Lung (tissue), 12 donors: Measurements from ENCODE around the gene APPL2. TPM values are rescaled to one million over a fixed set of nuclear protein-coding genes. Genes with fewer than 3 reads are reported as not detected.

ENCODE experiments used
- ATAC-seq: fragments of 200-7000 bp; cut with Tn5 transposase; one replicate; pipeline ENCODE4 v1.9.1; 2020; ENCODE audit warnings: moderate number of reproducible peaks; ENCODE audit not compliant: insufficient read depth, low FRiP score
- DNase-seq, 3 donors: peaks; one replicate each; pipeline ENCODE4 v3.0.0-alpha.2; 2013 to 2017
- H3K27ac ChIP-seq, 2 donors: one replicate each; pipeline ENCODE4 v1.5.1; 2013; ENCODE audit warnings: mild to moderate bottlenecking in 2 of 2, moderate library complexity in 2 of 2, control low read depth in 1 of 2, inconsistent platforms in 1 of 2, low read depth in 1 of 2, low read length in 1 of 2
- H3K27me3 ChIP-seq, 3 donors: one replicate each; pipeline ENCODE4 v1.5.1; 2013; ENCODE audit warnings: low read length in 2 of 3; ENCODE audit not compliant: control insufficient read depth in 3 of 3, insufficient read depth in 3 of 3
- H3K36me3 ChIP-seq, 4 donors: one replicate each; pipeline ENCODE4 v1.5.1; 2013; ENCODE audit warnings: low read length in 4 of 4, mild to moderate bottlenecking in 1 of 4, moderate library complexity in 1 of 4; ENCODE audit not compliant: control insufficient read depth in 4 of 4, insufficient read depth in 4 of 4
- H3K4me1 ChIP-seq, 5 donors: one replicate each; pipeline ENCODE4 v1.5.1; 2013; ENCODE audit warnings: low read length in 5 of 5, mild to moderate bottlenecking in 2 of 5, moderate library complexity in 1 of 5; ENCODE audit not compliant: control insufficient read depth in 5 of 5, insufficient read depth in 5 of 5
- H3K4me3 ChIP-seq: one replicate; pipeline ENCODE4 v1.5.1; 2013; ENCODE audit warnings: mild to moderate bottlenecking, control low read depth, moderate library complexity
- H3K9ac ChIP-seq, 2 donors: one replicate each; pipeline ENCODE4 v1.5.1; 2013; ENCODE audit warnings: low read length in 2 of 2, control low read depth in 1 of 2; ENCODE audit not compliant: insufficient read depth in 1 of 2
- H3K9me3 ChIP-seq, 4 donors: one replicate each; pipeline ENCODE4 v1.5.1; 2013; ENCODE audit warnings: low read length in 3 of 4, mild to moderate bottlenecking in 1 of 4, moderate library complexity in 1 of 4; ENCODE audit not compliant: control insufficient read depth in 4 of 4, insufficient read depth in 3 of 4
- CTCF ChIP-seq: IDR thresholded peaks from 2 replicates; pipeline ENCODE4 v1.5.1; 2012; ENCODE audit warnings: mild to moderate bottlenecking; ENCODE audit errors: control extremely low read depth, extremely low read depth
- WGBS, 2 donors: extraction: QIAGEN DNeasy Blood & Tissue Kit; methylation state at CpG; one replicate each; pipeline ENCODE4 v1.1.7; 2013; 5-methylcytosine and 5-hydroxymethylcytosine counted together
- polyA plus RNA-seq, 2 donors: library from polyadenylated mRNA; stranded (reverse); fragments of 200-250 nt; gene quantifications; one replicate each; pipeline ENCODE4 v1.2.1, GENCODE V29; 2013
- total RNA-seq, 2 donors: library from RNA; depleted of rRNA in 1 of 2; stranded (reverse); fragments of >200 nt in 1 of 2; gene quantifications; one replicate each; pipeline ENCODE4 v1.2.1, GENCODE V29; 2014 to 2021
- donor health status: control.
- donor health status: control.
- donor health status: Bipolar disorder and iron deficiency.
- donor health status: healthy.
- donor health status: DM: yes; HTN: yes; CAD: no.

Gene APPL2
- total and polyA plus RNA-seq, 4 donors = 11.8 to 89.5 (median 26.5) TPM

DNA sequence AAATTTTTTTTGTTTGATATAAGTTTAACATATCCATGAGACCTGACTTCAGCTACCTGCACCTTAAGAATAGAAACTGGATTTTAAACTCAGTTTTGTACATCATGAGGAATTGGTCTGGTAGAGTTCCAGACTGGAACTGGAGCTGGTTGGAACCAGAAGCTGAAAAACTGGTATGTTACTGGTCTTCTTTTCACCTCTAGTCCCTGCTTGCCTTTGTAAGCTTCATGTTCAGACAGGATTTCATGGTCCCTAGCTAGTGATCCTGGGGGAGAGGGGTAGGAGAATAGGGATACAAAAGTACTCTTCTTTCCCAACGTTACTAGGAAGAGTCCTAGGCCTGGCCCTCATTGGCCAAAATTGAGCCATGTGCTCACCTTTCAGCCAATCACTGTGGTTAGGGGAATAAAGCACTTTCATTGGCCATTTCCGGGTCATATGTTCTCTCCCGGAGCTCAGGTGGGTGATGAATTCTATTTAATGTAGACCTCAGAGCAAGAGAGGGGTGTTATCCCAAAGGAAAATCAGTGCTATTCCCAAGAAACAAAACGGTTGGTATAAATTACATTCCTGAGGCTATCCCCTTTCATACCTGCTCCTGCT, 36.9 kb upstream of the APPL2 start:
- H3K36me3 ChIP-seq = no peaks in the 10 kb centered on the region
- H3K4me3 ChIP-seq = no peak overlapping the region
- TF ChIP-seq CTCF = no peak
- no peak overlapping the region for H3K27ac ChIP-seq
- 93% methylated on average over 4 of the region's 4 CpGs for WGBS, 2 donors
- peaks cover 0 to 3% (median 0%) of the 10 kb centered on the region in 4 donors for H3K9me3 ChIP-seq
- H3K27me3 ChIP-seq = no peaks in the 10 kb centered on the region
- H3K9ac ChIP-seq = no peak overlapping the region
- DNase-seq (no peak), ATAC-seq (no peak)
- no peaks in the 10 kb centered on the region for H3K4me1 ChIP-seq

DNA sequence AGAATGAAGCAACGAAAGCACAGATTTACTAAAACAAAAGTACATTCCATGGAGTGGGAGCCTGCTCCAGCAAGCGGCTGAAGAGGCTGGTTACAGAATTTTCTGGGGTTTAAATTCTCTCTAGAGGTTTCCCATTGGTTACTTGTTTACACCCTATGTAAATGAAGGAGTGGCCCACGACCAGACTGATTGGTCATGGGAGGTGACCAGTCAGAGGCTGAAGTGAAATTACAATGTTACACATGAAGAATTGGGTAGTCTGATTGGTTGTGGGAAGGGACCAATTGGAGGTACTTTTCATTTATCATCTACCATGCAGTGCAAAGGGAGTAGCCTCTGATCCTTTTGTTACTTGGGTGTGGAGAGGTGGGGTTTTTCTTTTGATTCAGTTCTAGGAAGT, 36.2 kb upstream of the APPL2 start:
- Histone ChIP-seq H3K27ac (no peak overlapping the region), H3K4me3 (no peak overlapping the region), H3K9ac (no peak overlapping the region), H3K27me3 (no peaks in the 10 kb centered on the region), H3K36me3 (no peaks in the 10 kb centered on the region), H3K9me3 (peaks cover 0 to 3% (median 0%) of the 10 kb centered on the region in 4 donors), H3K4me1 (no peaks in the 10 kb centered on the region)
- WGBS, 2 donors = 76 to 85% methylated on average over 3 of the region's 3 CpGs
- DNase-seq (no peak), ATAC-seq (no peak)
- TF ChIP-seq CTCF = no peak

DNA sequence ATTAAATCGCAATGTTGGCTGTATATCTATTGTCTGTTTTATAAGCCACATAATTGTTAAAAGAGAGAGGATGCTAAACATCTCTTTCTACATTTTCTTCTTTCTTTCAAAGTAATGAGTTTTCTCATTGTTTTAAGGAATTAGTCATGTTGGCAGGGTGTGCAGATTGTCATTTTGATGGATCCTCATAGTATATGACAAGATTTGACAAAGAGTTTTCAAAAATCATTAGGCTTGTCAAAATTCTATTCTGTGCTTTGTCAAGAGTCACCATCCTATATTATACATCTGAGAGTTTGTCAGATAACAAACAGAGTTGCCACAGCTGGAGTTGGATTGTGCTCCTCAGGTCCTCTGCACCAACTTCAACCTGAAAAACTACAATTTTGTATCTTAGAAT, 35.4 kb upstream of the APPL2 start:
- no peaks in the 10 kb centered on the region for H3K4me1 ChIP-seq
- peaks cover 0 to 3% (median 0%) of the 10 kb centered on the region in 4 donors for H3K9me3 ChIP-seq
- H3K4me3 ChIP-seq = no peak overlapping the region
- no peak for TF ChIP-seq CTCF
- ATAC-seq (no peak), DNase-seq (no peak)
- no peaks in the 10 kb centered on the region for H3K27me3 ChIP-seq
- no peaks in the 10 kb centered on the region for H3K36me3 ChIP-seq
- no peak overlapping the region for H3K27ac ChIP-seq
- H3K9ac ChIP-seq = no peak overlapping the region
- WGBS, 2 donors = 75 to 90% methylated on average over 1 of the region's 1 CpG
